ENCODE measurements around the gene MYO16. TPM values are rescaled to one million over a fixed set of nuclear protein-coding genes. Genes with fewer than 3 reads are reported as not detected.

MYO16 gene
- total RNA-seq, 1 experiment from 2014 or later = not detected

- Mint-ChIP-seq H3K36me3 (ENCODE audit: insufficient read depth in 1 of 3, low read depth in 3 of 3) (no peaks in the 10 kb centered on the region), H3K4me1 (peaks cover 38 to 39% of the 10 kb centered on the region in 2 experiments), H3K27me3 (ENCODE audit: low read depth) (no peaks in the 10 kb centered on the region), H3K4me3 (no peak overlapping the region), H3K27ac (no peak overlapping the region), H3K9me3 (no peaks in the 10 kb centered on the region)
- no peak for DNase-seq
- no peaks in the 10 kb centered on the region for H3K27me3 ChIP-seq (ENCODE audit: insufficient read depth, low read length)
- H3K4ac ChIP-seq (ENCODE audit: low read depth, low read length) = no peak overlapping the region
- no peaks in the 10 kb centered on the region for H4K20me1 ChIP-seq (ENCODE audit: control insufficient read depth, insufficient read depth, insufficient read length)
- H3K56ac ChIP-seq (ENCODE audit: insufficient read length, low read depth, low read length) = no peak overlapping the region
- H4K5ac ChIP-seq (ENCODE audit: insufficient read length, low read depth, low read length) = no peak overlapping the region
- H3K4me1 ChIP-seq (ENCODE audit: insufficient read depth, low read length) = no peaks in the 10 kb centered on the region; the same call in 1 of the 2 replicates
- no peaks in the 10 kb centered on the region for H3K9me3 ChIP-seq (ENCODE audit: control insufficient read depth, low read depth, low read length)
- H2BK120ac ChIP-seq (ENCODE audit: low read depth, low read length, poor library complexity, severe bottlenecking) = no peak overlapping the region
- H3K9ac ChIP-seq (ENCODE audit: extremely low read depth, insufficient read length, low read length) = no peak overlapping the region
- no peak for TF ChIP-seq CTCF (conservative IDR thresholded peaks at IDR 0.05)
- no CpG with 5 or more reads among the region's 6 CpGs for WGBS (ENCODE audit: extremely low coverage, insufficient read length, low lambda C conversion rate)
- H3K23ac ChIP-seq (ENCODE audit: insufficient read length, low read depth, low read length) = no peak overlapping the region
- no peak overlapping the region for H3K4me2 ChIP-seq (ENCODE audit: insufficient read depth, insufficient read length, low read length)
- no peak overlapping the region for H2AK5ac ChIP-seq (ENCODE audit: insufficient read length, low read length)
- H3K79me2 ChIP-seq (ENCODE audit: insufficient read depth, low read length) = no peaks in the 10 kb centered on the region
- no peak overlapping the region for H2BK12ac ChIP-seq (ENCODE audit: insufficient read length, low read depth, low read length)
- H2BK5ac ChIP-seq (ENCODE audit: insufficient read length, low read length) = no peak overlapping the region
- H2BK15ac ChIP-seq (ENCODE audit: low read depth, low read length) = no peak overlapping the region
- H2BK20ac ChIP-seq (ENCODE audit: low read depth, low read length, poor library complexity, severe bottlenecking) = no peak overlapping the region
- H3K27ac ChIP-seq (ENCODE audit: insufficient read length, low read depth, low read length) = no peak overlapping the region
- H3T11ph ChIP-seq (ENCODE audit: low read length) = no peak overlapping the region
- no peak overlapping the region for H4K8ac ChIP-seq (replicated peaks; ENCODE audit: insufficient read length, low read depth, low read length)
- no peaks in the 10 kb centered on the region for H3K79me1 ChIP-seq (ENCODE audit: insufficient read depth, low read depth, low read length, poor library complexity, severe bottlenecking)
- H2AFZ ChIP-seq (ENCODE audit: low read length) = no peak overlapping the region
- no peaks in the 10 kb centered on the region for H3K23me2 ChIP-seq (ENCODE audit: insufficient read length, low read depth, low read length, poor library complexity, severe bottlenecking)
- H3K18ac ChIP-seq (ENCODE audit: insufficient read length, low read depth, low read length) = no peak overlapping the region
- no peak overlapping the region for H4K91ac ChIP-seq (ENCODE audit: insufficient read length, low read depth, low read length)
- no peak overlapping the region for H3K14ac ChIP-seq (ENCODE audit: insufficient read depth, low read length)
Observed at GRCh38 chr13:109163037-109163379, 533.6 kb downstream of the MYO16 start.
